Measurements from ENCODE around the gene AP1S3.
"Not testable (repeated sequence)": the region's sequence is repeated elsewhere in the genome, so short reads cannot be mapped to it uniquely, and the experiment has no call there.

The AP1S3 gene

DNA sequence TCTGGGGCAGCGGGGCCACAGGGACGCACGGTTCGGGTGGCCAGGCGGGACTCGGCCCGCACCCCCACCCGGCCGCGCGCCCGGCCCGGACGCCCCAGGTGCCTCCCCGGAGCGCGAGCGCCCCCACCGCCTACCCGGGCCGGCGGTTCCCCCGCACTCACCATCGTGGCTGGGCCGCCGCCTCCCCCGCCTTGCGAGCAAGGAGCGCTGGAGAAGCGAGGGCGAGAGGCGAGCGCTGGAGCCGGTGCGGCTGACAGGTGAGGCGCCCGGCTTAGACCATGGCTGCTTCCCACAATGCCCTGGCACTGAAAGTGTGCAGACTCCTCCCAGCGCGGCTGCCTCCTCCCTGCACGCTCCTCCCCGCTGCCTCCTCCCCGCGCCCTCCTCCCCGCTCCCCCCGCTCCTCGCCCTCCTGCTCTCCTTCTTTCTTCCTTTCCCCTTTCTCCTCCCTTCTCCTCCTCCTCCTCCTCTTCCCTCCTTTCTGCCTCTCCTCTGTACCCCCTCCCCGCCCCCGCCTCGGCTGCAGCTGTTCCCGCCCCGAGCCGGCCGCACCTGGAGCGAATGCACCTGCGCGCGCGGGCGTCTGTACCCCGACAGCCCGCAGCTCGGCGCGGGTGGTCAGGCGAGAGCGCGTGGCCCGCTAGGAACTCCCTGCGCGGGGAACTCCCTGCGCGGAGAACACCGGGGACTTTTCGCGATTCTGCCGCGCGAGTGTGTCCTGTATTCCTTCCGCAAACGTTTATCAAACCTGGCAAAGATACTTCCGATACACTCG, at the start of gene AP1S3:
Gene AP1S3, minus strand, starts transcription at position 296 of the 775 bp plus-strand sequence. Its CDS starts 132 bp downstream, at position 164.
- DNase-seq, result peak; percentile 78

DNA sequence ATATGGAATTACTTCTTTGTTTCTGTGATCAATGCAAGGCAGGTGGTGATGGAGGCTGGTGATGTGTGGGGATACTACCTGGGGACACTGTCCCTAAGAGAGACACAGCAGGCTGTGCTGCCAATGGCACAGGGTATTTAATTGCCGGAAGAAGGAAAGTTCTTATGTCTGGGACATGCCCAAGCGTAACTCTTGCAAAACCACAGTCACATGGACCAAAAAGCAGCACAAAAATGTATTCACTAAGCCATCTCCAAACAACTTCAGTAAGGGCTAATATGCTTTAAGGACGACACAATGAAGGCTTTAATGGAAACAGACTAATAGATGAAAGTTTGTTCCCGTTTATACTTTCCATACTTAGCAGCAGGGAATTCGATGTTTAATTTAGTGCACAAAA, 49.7 kb upstream of the AP1S3 start:
- no peak for DNase-seq

GRCh38 chr2:223886726-223887125, 49.3 kb upstream of the AP1S3 start:
- DNase-seq, result no peak

DNA sequence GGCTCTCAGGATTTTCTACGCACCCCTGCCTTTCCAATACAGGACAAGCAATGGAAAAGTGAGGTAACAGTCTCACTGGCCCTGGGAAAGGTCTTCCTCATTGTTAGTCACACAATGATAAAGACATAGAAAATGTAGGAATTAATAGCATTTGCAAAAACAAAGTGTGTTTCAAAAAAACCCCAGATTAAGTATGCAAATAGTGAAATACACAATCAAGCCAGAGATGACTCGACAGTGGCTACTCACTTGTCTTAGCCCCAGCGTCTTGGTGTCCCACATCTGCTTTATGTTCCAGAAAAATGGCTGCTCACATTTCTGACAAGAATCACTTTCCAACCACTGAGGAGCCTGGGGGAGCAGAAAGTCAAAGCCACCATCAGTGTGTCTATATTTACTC, 47.0 kb upstream of the AP1S3 start:
- no peak for DNase-seq

DNA sequence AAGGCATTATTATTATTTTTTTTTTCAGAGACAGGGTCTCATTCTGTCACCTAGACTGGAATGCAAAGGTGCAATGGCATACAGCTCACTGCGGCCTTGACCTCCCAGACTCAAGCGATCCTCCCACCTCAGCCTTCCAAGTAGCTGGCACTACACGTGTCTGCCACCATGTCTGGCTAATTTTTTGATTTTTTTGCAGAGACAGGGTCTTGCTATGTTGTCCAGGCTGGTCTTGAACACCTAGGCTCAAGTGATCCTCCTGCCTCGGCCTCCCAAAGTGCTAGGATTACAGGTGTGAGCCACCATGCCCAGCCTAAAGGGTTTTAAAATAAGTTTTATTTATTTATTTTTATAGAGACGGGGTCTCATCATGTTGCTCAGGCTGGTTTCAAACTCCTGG, 45.3 kb upstream of the AP1S3 start:
- DNase-seq, result no peak

DNA sequence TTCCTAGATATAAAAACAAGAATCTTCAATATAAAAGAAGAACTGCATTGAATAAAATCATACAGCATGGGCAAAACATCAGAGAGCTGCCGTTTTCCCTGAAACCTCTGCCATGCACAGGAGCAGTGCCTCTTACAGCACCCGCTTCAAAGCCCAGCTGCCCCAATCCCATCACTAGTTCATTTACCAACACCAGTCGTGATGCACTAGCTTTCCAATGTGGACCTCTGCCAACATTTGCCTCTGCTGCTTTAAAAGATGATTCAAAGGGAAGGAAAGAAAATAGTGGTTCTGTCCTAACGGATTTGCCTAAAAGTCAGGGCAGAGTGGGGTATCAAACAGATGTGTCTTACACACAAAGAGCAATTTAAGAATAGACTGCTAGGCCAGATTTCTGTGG, 43.4 kb upstream of the AP1S3 start:
- DNase-seq, result no peak

- DNase-seq, result no peak
Measured at GRCh38 chr2:223877721-223878410, 40.5 kb upstream of the AP1S3 start.

GRCh38 chr2:223873672-223874071, 36.3 kb upstream of the AP1S3 start:
- DNase-seq, result no peak

DNA sequence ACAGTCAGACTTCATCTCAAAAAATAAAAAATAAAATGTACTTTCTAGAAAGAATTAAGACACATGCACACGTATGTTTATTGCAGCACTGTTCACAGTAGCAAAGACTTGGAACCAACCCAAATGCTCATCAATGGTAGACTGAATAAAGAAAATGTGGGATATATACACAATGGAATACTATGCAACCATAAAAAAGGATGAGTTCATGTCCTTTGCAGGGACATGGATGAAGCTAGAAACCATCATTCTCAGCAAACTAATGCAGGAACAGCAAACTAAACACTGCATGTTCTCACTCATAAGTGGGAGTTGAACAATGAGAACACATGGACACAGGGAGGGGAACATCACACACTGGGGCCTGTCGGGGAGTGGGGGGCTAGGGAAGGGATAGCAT, 35.4 kb upstream of the AP1S3 start:
- DNase-seq, result not testable (repeated sequence)

- DNase-seq, result not testable (repeated sequence)
Measured at GRCh38 chr2:223871661-223872060, 34.3 kb upstream of the AP1S3 start.

DNA sequence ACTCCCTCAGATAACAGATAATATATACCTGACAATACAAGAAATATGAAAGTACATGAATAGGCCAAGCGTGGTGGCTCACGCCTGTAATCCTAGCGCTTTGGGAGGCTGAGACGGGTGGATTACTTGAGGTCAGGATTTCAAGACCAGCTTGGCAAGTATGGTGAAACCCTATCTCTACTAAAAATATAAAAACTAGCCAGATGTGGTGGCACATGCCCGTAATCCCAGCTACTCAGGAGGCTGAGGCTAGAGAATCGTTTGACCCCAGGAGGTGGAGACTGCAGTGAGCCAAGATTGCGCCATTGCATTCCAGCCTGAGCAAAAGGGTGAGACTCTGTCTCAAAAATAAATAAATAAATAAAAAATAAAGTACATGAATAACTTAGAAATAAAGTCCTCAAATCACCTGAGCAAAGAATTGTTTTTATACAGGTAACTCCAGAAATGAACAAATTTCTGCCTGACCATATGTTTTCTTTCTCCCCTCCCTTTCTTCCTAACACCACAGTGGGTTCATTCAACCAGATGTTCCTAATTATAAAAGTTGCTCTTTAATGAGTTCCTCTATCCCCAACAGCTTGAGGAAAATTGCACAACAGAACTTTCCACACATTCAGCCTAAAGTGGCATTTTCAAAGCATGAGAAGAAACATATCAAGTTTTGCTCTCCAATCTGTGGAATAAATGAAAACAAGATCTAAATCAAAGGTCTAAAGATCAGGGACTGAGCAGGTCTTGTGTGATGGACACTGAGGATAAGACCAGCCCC, 33.6 kb upstream of the AP1S3 start:
- DNase-seq, result no peak

DNA sequence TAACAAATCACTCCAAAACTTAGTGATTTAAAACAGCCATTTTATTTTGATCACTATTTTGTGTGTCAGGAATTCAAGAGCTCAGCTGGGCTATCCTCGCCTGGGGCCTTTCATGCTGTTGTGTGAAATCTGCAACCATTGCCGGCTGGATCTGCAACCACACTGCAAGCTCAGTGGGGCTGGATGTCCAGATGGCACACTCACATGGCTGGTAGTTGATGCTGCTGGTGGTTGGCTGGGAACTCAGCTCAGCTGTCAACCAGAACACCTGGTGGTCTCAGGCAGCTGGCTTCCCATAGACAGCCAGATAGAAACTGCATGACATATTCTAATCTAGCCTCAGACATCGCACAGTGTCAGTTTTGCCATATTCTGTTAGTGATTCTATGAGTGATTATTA, 30.6 kb upstream of the AP1S3 start:
- DNase-seq, result no peak

DNA sequence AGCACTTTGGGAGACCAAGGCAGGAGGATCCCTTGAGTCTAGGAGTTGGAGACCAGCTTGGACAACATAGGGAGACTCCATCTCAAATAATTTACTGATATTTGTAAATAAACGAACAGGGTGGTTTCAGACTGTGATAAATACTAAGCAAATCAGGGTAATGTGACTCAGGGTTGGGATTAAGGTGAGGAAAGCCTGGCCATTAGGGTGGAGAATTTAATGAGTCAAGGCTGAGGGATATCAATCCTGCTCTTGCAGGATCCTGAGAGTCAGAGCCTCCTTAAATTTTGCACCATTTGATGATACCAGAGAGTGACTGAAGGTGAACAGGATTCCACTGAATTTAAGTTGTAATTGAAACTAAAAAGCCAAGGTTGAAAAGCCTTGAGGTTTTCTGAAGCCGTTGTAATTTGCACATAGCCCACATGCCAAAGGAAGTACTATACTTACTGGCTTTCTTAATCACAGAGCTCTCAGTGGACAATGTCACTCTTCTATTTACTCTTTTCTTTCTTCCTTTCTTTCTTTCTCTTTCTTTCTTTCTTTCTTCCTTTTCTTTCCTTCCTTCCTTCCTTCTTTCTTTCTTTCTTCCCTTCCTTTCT, 28.6 kb upstream of the AP1S3 start:
- peak; percentile 9 for DNase-seq

- peak; percentile 60 for DNase-seq
Measured at GRCh38 chr2:223865124-223865523, 27.7 kb upstream of the AP1S3 start.

- DNase-seq, result no peak
Measured at GRCh38 chr2:223863491-223863890, 26.1 kb upstream of the AP1S3 start.

- DNase-seq, result no peak
Measured at GRCh38 chr2:223860809-223861738, 23.7 kb upstream of the AP1S3 start.

DNA sequence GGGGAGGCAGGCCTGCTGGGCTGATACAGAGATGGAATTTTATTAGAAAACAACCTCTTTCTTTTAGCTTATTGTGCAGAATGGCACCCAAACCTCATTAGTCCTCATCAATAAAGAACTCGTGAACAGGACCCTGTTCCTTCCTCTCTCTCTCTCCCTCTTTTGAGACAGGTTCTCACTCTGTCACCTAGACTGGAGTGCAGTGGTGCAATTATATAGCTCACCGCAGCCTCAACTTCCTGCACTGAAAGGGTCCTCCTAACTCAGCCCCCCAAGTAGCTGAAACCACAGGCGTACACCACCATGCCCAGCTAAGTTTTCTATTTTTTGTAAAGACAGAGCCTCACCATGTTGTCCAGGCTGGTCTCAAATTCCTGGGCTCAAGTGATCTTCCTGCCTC, 21.7 kb upstream of the AP1S3 start:
- no peak for DNase-seq

GRCh38 chr2:223856584-223856983, 19.2 kb upstream of the AP1S3 start:
- no peak for DNase-seq

DNA sequence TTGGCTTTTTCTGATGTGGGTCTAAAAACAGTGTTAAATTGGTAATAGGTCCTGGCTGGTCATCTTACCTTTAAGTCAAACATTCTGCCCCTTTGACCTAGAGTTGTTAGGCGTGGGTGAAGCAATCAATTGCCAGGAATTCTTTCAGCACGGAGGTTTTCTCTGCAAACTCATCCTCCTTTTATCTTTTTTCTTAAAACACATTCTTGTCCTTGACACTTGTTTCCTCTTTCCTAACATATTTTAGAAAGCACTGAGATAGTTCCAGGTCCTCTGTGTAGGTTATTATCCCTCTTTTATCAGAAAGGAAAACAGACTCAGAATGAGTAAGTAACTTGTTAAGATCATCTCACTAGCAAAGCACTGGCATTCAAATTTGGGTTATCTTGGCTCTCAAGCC, 18.6 kb upstream of the AP1S3 start:
- DNase-seq, result no peak

- DNase-seq, result no peak
Measured at GRCh38 chr2:223855426-223855825, 18.0 kb upstream of the AP1S3 start.

- DNase-seq, result no peak
Measured at GRCh38 chr2:223854741-223855140, 17.4 kb upstream of the AP1S3 start.

GRCh38 chr2:223853425-223853837, 16.0 kb upstream of the AP1S3 start:
- no peak for DNase-seq
